ENCODE results near the gene C15orf62. TPM values are rescaled to one million over a fixed set of nuclear protein-coding genes. Genes with fewer than 3 reads are reported as not detected.

The C15orf62 gene
- total RNA-seq, 4 donors from 2014 or later: 0.28 to 0.55 TPM; not detected in 2

- Histone ChIP-seq H3K27ac (no peak overlapping the region), H3K4me3 (no peak overlapping the region), H3K4me1 (no peaks in the 10 kb centered on the region), H3K27me3 (no peaks in the 10 kb centered on the region), H3K36me3 (no peaks in the 10 kb centered on the region), H3K9me3 (no peaks in the 10 kb centered on the region)
- TF ChIP-seq POLR2A (IDR thresholded peaks at IDR 0.05) (no peak), CTCF (IDR thresholded peaks at IDR 0.05) (no peak)
- intact Hi-C loops (cut with DNase I; ENCODE audit: low total_unique reads): no loop called here
- no peak for DNase-seq
Observed at GRCh38 chr15:40771242-40771641, 1.5 kb downstream of the C15orf62 start.

- no peaks in the 10 kb centered on the region for H3K36me3 ChIP-seq
- no peak for DNase-seq
- H3K4me1 ChIP-seq: no peaks in the 10 kb centered on the region
- no peak overlapping the region for H3K4me3 ChIP-seq
- no peaks in the 10 kb centered on the region for H3K27me3 ChIP-seq
- H3K27ac ChIP-seq: no peak overlapping the region
- intact Hi-C loops (cut with DNase I; ENCODE audit: low total_unique reads): no loop called here
- no peaks in the 10 kb centered on the region for H3K9me3 ChIP-seq
- TF ChIP-seq CTCF (IDR thresholded peaks at IDR 0.05): no peak
- TF ChIP-seq POLR2A (IDR thresholded peaks at IDR 0.05): no peak
Observed at GRCh38 chr15:40772014-40772413, 2.2 kb downstream of the C15orf62 start.

- TF ChIP-seq CTCF (IDR thresholded peaks at IDR 0.05) (no peak), POLR2A (IDR thresholded peaks at IDR 0.05) (no peak)
- Histone ChIP-seq H3K27me3 (no peaks in the 10 kb centered on the region), H3K9me3 (no peaks in the 10 kb centered on the region), H3K36me3 (no peaks in the 10 kb centered on the region), H3K4me1 (no peaks in the 10 kb centered on the region), H3K27ac (no peak overlapping the region), H3K4me3 (no peak overlapping the region)
- DNase-seq: no peak
- intact Hi-C loops (cut with DNase I; ENCODE audit: low total_unique reads): no loop called here
Observed at GRCh38 chr15:40773496-40773895, 3.7 kb downstream of the C15orf62 start.

GRCh38 chr15:40773902-40774301 is 4.1 kb downstream of the C15orf62 start:
- Histone ChIP-seq H3K4me3 (no peak overlapping the region), H3K4me1 (no peaks in the 10 kb centered on the region), H3K27me3 (no peaks in the 10 kb centered on the region), H3K27ac (no peak overlapping the region), H3K9me3 (no peaks in the 10 kb centered on the region), H3K36me3 (no peaks in the 10 kb centered on the region)
- TF ChIP-seq POLR2A (IDR thresholded peaks at IDR 0.05): no peak
- no peak for TF ChIP-seq CTCF (IDR thresholded peaks at IDR 0.05)
- intact Hi-C loops (cut with DNase I; ENCODE audit: low total_unique reads): no loop called here
- no peak for DNase-seq

- H3K4me3 ChIP-seq: no peak overlapping the region
- TF ChIP-seq CTCF (IDR thresholded peaks at IDR 0.05) (no peak), POLR2A (IDR thresholded peaks at IDR 0.05) (no peak)
- intact Hi-C loops (cut with DNase I; ENCODE audit: low total_unique reads): no loop called here
- H3K27me3 ChIP-seq: no peaks in the 10 kb centered on the region
- no peaks in the 10 kb centered on the region for H3K9me3 ChIP-seq
- H3K4me1 ChIP-seq: no peaks in the 10 kb centered on the region
- no peak overlapping the region for H3K27ac ChIP-seq
- no peaks in the 10 kb centered on the region for H3K36me3 ChIP-seq
- DNase-seq: no peak
Observed at GRCh38 chr15:40775007-40775406, 5.2 kb downstream of the C15orf62 start.
